ENCODE results near the gene MAP4. TPM values are rescaled to one million over a fixed set of nuclear protein-coding genes. Genes with fewer than 3 reads are reported as not detected.
A peak's percentile ranks its signal among the peaks of the same experiment; 100 is the strongest.
"Not testable (repeated sequence)": the region's sequence is repeated elsewhere in the genome, so short reads cannot be mapped to it uniquely, and the experiment has no call there.

MAP4 gene
- total RNA-seq, 1 donor from 2014 or later, result 63.8 TPM

DNA sequence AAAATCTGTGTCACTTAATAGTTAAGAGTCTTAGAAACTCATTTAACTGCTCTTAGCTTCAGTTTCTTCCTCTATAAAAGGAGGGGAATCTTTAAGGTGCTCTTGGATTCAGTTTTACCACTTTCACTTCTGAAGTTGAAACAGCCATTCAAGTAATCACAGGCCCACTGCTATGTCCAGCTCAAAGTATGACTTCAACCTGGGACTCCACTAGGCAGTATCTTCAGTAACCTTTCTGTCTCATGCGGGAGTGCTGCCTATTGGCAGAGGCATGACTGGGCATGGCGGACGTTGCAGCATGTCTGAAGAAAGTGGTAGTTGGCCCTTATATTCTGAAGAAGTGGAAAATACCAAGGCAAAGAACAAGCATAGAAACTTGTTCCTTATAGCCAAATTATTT is 121.0 kb downstream of the MAP4 start:
- no peak for DNase-seq

DNA sequence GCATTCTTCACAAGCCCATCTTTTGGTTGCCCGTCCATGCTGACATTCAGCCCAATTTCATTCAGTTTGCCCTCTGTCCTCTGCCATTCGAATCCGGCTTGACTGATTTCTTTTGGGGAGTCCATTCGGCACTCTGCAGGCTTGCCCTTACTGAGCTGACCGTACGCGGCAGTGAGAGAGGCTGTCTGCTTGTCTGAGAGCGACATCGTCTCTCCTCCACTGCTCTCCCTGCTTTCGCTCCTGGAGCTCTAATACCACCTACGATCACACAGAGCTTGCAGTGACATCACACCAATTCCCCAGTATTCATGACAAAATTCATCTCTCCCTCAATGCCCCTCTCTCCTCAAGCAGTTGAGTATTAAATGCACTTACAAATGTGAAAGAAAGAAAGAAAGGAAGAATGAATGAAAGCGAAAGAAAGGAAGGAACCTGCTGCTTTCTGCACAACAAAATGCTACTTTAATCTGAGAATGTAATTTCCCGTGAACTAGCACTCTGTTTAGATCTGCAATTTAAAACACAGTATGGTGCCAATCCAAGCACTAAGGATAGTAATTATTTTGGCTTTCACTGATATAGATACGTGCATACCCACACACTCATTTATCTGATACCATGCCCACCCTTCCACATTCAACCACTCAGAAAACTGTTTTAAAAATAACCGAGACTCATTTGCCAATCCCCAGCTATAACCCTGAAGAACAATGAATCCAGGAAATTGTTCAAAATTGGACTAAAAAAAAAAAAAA is 123.8 kb downstream of the MAP4 start:
- DNase-seq, result no peak

DNA sequence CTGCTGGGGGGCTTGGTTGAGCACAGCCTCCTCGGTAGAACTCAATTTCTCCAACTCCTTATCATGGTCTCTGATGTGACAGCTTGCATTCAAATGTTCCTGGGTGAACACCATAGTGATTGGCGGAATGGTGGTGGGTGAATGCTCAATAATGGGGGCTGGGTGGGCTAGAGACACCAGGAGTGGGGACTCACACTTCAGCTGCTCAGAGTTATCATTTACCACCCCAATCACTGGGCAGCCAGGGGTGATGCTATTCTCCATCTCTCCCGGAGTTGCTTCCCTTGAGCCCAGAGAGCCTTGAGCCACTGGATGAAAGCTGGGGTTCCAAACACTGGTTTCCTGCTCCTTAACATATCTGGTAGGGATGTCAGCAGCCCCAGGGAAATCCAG is 124.6 kb downstream of the MAP4 start:
- no peak for DNase-seq

- no peak for DNase-seq
Measured at GRCh38 chr3:47890828-47891612, 125.2 kb downstream of the MAP4 start.

- DNase-seq, result no peak
Measured at GRCh38 chr3:47890126-47890827, 125.9 kb downstream of the MAP4 start.

- peak; percentile 75 for DNase-seq
Measured at GRCh38 chr3:47888986-47889757, 127.0 kb downstream of the MAP4 start.

DNA sequence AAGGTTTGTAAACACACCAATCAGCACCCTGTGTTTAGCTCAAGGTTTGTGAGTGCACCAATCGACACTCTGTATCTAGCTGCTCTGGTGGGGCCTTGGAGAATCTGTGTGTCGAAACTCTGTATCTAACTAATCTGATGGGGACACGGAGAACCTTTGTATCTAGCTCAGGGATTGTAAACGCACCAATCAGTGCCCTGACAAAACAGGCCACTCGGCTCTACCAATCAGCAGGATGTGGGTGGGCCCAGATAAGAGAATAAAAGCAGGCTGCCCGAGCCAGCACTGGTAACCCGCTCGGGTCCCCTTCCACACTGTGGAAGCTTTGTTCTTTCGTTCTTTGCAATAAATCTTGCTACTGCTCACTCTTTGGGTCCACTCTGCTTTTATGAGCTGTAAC is 128.2 kb downstream of the MAP4 start:
- DNase-seq, result not testable (repeated sequence)

DNA sequence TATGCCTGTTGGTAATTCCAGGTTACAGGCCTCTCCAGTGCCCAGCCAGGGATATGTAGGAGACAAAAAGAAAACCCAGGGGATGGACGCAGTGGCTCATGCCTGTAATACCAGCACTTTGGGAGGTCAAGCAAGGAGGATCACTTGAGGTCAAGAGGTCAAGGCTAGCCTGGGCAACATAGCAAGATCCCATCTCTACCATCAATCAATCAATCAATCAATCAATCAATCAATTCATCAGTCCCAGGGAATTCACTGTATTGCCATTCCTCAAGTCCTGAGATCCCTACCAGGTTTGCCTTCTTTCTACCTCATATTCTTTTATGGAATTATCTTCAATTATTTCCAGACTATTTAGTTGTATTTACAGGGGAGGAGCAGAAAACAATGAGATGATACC is 131.0 kb downstream of the MAP4 start:
- no peak for DNase-seq

DNA sequence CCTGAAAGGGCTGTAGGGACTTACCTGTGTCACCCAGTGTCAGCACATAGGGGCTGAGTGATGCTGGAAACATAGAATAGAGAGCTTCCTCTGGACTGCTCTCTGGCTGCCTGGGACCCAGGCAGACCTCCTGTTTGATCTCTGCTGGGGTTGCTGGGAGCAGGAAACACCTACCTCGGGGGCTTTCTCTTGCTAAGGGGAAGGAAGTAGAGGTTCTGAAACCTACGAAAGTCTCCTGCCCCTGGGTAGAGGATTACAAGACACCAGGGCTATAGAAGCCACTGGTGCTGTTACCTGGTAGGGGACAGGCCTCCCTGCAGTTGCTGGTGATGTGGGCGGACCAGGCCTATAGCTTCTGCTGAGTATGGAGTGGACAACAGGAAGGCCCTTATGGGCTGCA is 131.6 kb downstream of the MAP4 start:
- no peak for DNase-seq

DNA sequence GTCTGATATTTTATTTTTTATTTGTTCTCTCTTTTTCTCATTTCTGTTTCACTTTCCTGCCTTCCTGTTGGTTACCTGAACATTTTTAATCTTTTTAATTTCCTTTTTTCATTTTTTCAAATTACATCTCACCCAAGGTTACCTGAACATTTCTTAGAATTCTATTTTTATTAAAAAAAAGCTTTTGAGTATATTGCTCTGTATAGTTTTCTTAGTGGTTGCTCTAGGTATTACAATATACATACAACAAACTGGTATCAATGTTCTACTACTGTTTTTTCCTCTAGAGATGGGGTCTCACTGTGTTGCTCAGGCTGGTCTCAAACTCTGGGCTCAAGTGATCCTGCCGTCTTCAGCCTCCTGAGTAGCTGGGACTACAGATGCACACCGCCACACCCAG is 133.9 kb downstream of the MAP4 start:
- no peak for DNase-seq

- DNase-seq, result peak; percentile 64
Measured at GRCh38 chr3:47877719-47878118, 138.5 kb downstream of the MAP4 start.

DNA sequence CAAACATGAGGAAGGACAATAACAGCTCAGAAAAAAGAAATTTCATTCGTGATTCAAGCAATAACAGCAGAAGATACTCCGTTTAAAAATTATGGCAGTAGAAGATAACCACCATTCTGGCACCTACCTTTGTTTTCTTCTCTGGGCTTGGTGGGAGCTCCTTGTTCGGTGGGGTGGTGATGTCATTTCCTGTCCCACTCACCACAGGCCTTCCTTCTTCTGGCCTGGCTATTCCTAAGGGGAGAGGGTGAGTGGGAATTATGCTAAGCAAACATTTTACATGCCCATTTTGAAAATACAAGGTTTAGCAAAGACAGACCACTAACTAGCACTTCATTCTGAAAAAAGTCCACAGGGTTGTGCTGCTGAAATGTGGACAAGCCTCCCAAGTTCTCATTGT is 138.9 kb downstream of the MAP4 start:
- DNase-seq, result peak; percentile 70

DNA sequence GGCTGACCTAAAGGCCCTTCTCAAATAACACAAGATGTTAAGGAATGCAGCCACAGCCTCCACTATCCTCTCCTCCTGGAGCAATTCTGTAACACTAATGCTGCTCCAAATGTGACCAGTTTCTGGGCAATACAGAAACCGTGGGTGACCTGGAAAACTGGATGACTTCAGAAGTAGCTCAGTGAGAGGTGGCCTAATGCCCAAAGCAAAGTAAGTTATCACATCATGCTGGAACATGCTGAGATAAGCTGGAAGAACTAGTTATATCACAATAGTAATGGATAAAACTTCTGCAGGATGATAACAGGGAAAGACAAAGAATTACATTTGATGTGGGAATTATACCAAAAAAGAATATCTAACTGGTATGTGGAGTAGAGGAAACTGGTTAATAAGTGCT is 141.3 kb downstream of the MAP4 start:
- no peak for DNase-seq

GRCh38 chr3:47874438-47874837 is 141.8 kb downstream of the MAP4 start:
- no peak for DNase-seq

GRCh38 chr3:47872916-47873315 is 143.3 kb downstream of the MAP4 start:
- DNase-seq, result no peak

GRCh38 chr3:47871389-47871788 is 144.8 kb downstream of the MAP4 start:
- no peak for DNase-seq

GRCh38 chr3:47870702-47871260 is 145.4 kb downstream of the MAP4 start:
- no peak for DNase-seq

- DNase-seq, result no peak
Measured at GRCh38 chr3:47870156-47870555, 146.1 kb downstream of the MAP4 start.

- DNase-seq, result no peak
Measured at GRCh38 chr3:47868306-47868705, 147.9 kb downstream of the MAP4 start.

- no peak for DNase-seq
Measured at GRCh38 chr3:47867451-47868044, 148.7 kb downstream of the MAP4 start.

- DNase-seq, result peak; percentile 43
Measured at GRCh38 chr3:47865192-47865591, 151.0 kb downstream of the MAP4 start.
